ENCODE results near the gene ASB16. TPM values are rescaled to one million over a fixed set of nuclear protein-coding genes. Genes with fewer than 3 reads are reported as not detected.

The ASB16 gene
- total RNA-seq, 2 experiments from 2014 or later = 0.38 TPM; not detected in 1

DNA sequence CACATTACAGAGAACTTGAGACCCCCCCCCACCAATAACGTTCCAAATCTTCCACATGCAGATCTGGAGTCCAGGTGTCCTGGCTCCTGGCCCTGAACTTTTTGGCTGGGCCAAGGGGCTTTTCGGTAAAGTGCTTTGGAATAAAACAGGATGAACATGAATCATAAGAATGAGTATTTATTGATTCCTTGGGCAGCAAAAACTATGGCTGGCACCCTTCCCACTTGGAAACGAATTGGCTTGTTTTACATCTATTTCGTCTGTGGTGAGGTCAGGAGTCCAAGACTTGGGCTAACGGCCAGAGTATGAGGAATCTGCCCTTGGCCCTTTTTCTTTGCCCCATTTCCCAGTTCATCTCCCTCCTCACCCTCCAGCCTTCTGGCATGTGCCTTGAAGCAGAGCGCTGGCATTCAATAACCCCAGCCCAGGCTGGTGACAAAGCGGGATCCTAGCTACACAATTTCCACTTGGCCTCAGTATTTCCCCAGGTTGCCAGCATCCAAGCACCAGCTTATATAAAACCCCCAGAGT is 53.1 kb downstream of the ASB16 start:
- Mint-ChIP-seq H3K4me3 (no peak overlapping the region), H3K4me1 (peaks cover 10% of the 10 kb centered on the region), H3K9me3 (no peaks in the 10 kb centered on the region), H3K36me3 (ENCODE audit: low read depth) (peaks cover 5% of the 10 kb centered on the region), H3K27ac (no peak overlapping the region), H3K27me3 (no peaks in the 10 kb centered on the region)
- POLR2A ChIA-PET = interaction anchor here (1.1 to 4.2 kb wide), 2 partner anchors 10 to 23 kb away, joined by 3 to 26 read pairs; no protein-coding TSS in a partner anchor
- no peak for DNase-seq
- CTCF ChIA-PET = interaction anchor here (1.7 kb wide), 1 partner anchor 14 kb away, joined by 6 read pairs; no protein-coding TSS in a partner anchor

Other genes starting within 250 kb of the ASB16 start
- not detected for gene PPY, start 228.2 kb upstream of the ASB16 start, total RNA-seq
- not detected for gene PYY, start 216.8 kb upstream of the ASB16 start, total RNA-seq
- gene NAGS, start 166.1 kb upstream of the ASB16 start, total RNA-seq = 1 to 10 TPM; 1.5 TPM
- 10 to 100 TPM; 32.2 to 35.5 TPM for gene TMEM101, start 155.7 kb upstream of the ASB16 start, total RNA-seq
- gene LSM12, start 104.0 kb upstream of the ASB16 start, total RNA-seq = 10 to 100 TPM; 61.1 to 62.8 TPM
- 10 to 100 TPM; 19.3 to 19.9 TPM for gene G6PC3, start 100.0 kb upstream of the ASB16 start, total RNA-seq
- gene HDAC5, start 47.1 kb upstream of the ASB16 start, total RNA-seq = 10 to 100 TPM; 42.2 to 42.7 TPM
- 10 to 100 TPM; 13.4 to 13.5 TPM for gene HROB, start 28.8 kb upstream of the ASB16 start, total RNA-seq
- gene TMUB2, start 16.3 kb downstream of the ASB16 start, total RNA-seq = 10 to 100 TPM; 42.2 to 42.7 TPM
- gene ATXN7L3, start 29.2 kb downstream of the ASB16 start, total RNA-seq = 100 to 1,000 TPM; 106 to 107 TPM
- 100 to 1,000 TPM; 107 to 110 TPM for gene UBTF, start 49.0 kb downstream of the ASB16 start, total RNA-seq
- gene SLC4A1, start 97.4 kb downstream of the ASB16 start, total RNA-seq = not detected
- gene RUNDC3A, start 137.9 kb downstream of the ASB16 start, total RNA-seq = under 1 TPM in 1 of 2 experiments, not detected in 1; 0.28 TPM
- 10 to 100 TPM; 72.6 to 77.0 TPM for gene SLC25A39, start 154.1 kb downstream of the ASB16 start, total RNA-seq
- 10 to 100 TPM; 87.8 to 98.4 TPM for gene GRN, start 174.6 kb downstream of the ASB16 start, total RNA-seq
- under 1 TPM in 1 of 2 experiments, not detected in 1; 0.10 TPM for gene FAM171A2, start 193.1 kb downstream of the ASB16 start, total RNA-seq
- gene ITGA2B, start 218.9 kb downstream of the ASB16 start, total RNA-seq = under 1 TPM; 0.58 to 0.71 TPM